ENCODE data around the gene MEX3D. TPM values are rescaled to one million over a fixed set of nuclear protein-coding genes. Genes with fewer than 3 reads are reported as not detected.
A peak's percentile ranks its signal among the peaks of the same experiment; 100 is the strongest.

Gene MEX3D
- total RNA-seq, 1 experiment from 2014 or later = 69.2 TPM

- RAD21 ChIA-PET (ENCODE audit: low non-redundant PET in 1 of 2, low total read pairs in 2 of 2, uncharacterized antibody in 2 of 2, unreplicated experiment in 2 of 2) = no interaction called here
- Histone ChIP-seq H4K20me1 (ENCODE audit: insufficient read depth) (0 out of 2 replicates have a peak, but pooled peaks cover 3% of the 10 kb centered on the region), H3K27me3 (ENCODE audit: insufficient read depth, low read length) (no peaks in the 10 kb centered on the region), H3K9me3 (ENCODE audit: control insufficient read depth in 1 of 2, insufficient read depth in 1 of 2, low read depth in 1 of 2, low read length in 2 of 2) (no peaks in the 10 kb centered on the region), H3K9me2 (ENCODE audit: insufficient read depth) (no peaks in the 10 kb centered on the region), H3K4me2 (ENCODE audit: low read length) (peak overlapping the region; percentile 91), H2AFZ (ENCODE audit: low read depth, low read length, poor library complexity, severe bottlenecking) (no peak overlapping the region), H3K27ac (ENCODE audit: low read depth, low read length) (peak overlapping the region; percentile 81), H3K9ac (ENCODE audit: low read length) (peak overlapping the region; percentile 99), H3K79me2 (ENCODE audit: insufficient read depth, low read length) (peaks cover 41% of the 10 kb centered on the region), H3K4me3 (replicated peaks in 1 of 2; ENCODE audit: low read depth in 1 of 2, low read length in 2 of 2) (peak overlapping the region; percentile 65 to 97), H3K36me3 (ENCODE audit: control insufficient read depth in 1 of 2, insufficient read depth in 2 of 2, low read length in 2 of 2) (peaks cover 5 to 7% of the 10 kb centered on the region in 2 experiments; a peak in 2 of 4 replicates), H3K4me1 (ENCODE audit: control insufficient read depth in 1 of 2, insufficient read depth in 2 of 2, low read length in 2 of 2) (peaks cover 18 to 55% of the 10 kb centered on the region in 2 experiments; a peak in 3 of 4 replicates)
- TF ChIP-seq SIN3A (IDR thresholded peaks at IDR 0.05; ENCODE audit: low read depth) = no peak
- no peak for TF ChIP-seq ZBTB33 (IDR thresholded peaks at IDR 0.05; ENCODE audit: extremely low read depth, insufficient replicate concordance, low read length)
- TF ChIP-seq ATF3 (IDR thresholded peaks at IDR 0.05) = no peak
- no peak for TF ChIP-seq ZFX (IDR thresholded peaks at IDR 0.05)
- TF ChIP-seq CBX3 (IDR thresholded peaks at IDR 0.05; ENCODE audit: low read depth) = no peak; the same call in 1 of the 2 replicates
- TF ChIP-seq SRF (IDR thresholded peaks at IDR 0.05; ENCODE audit: low read depth) = no peak
- no peak for TF ChIP-seq REST (IDR thresholded peaks at IDR 0.05; ENCODE audit: low read depth)
- CTCF ChIA-PET = interaction anchor here (1.2 kb wide), 1 partner anchor 47 kb away, joined by 3 read pairs; no protein-coding TSS in a partner anchor
- POLR2A ChIA-PET = interaction anchor here (0.6 to 0.9 kb wide), 2 partner anchors 16 to 141 kb away, joined by 3 read pairs; no protein-coding TSS in a partner anchor
- ATAC-seq = no peak
- no TSS peak for BruUV-seq (replicated peaks)
- DNase-seq (ENCODE audit: low read depth, low spot score) = no peak
- intact Hi-C loops (cut with micrococcal nuclease) = loop anchor here (10.0 kb wide), 1 partner anchor 209 kb away; the partner anchor contains the start of gene ATP8B3
Observed at GRCh38 chr19:1606138-1606651, 38.1 kb upstream of the MEX3D start.

All from HCT116 (cell line).